HepG2 (cell line): ENCODE data around the gene RXRG. TPM values are rescaled to one million over a fixed set of nuclear protein-coding genes. Genes with fewer than 3 reads are reported as not detected.

Experiments used
- ATAC-seq: fragments of 200-7000 bp; cut with Tn5 transposase; 3 replicates; pipeline ENCODE4 v1.9.1; 2020; ENCODE audit warnings: mild to moderate bottlenecking, moderate library complexity
- BruUV-seq: library from RNA; stranded (reverse); fragments of 400-500 nt; replicated peaks from 2 replicates; lab custom pipeline; 2021; lab: Mats Ljungman, UMichigan
- CTCF ChIA-PET: fragments of 300-600 bp; formaldehyde crosslinking; extraction: SDS; loops from one replicate; lab custom pipeline; 2021; ENCODE audit warnings: low total read pairs, inconsistent platforms, low intra/inter-chr PET ratio; lab: Yijun Ruan, JAX
- POLR2A ChIA-PET: fragments of 350-600 bp; sonication (Branson Sonifier 250); formaldehyde crosslinking; loops from one replicate; lab custom pipeline; 2020; ENCODE audit warnings: antibody characterized with exemption, inconsistent platforms; lab: Yijun Ruan, JAX
- DNase-seq: peaks from one replicate; pipeline ENCODE4 v3.0.0-alpha.2; 2015; ENCODE audit warnings: low spot score
- FAIRE-seq: peaks from 3 replicates; lab custom pipeline; 2011; peaks lifted over from hg19 to GRCh38; lab: Jason Lieb, UNC
- H2AFZ ChIP-seq: one replicate; pipeline ENCODE4 v1.6.1; 2011; ENCODE audit warnings: low read length, inconsistent platforms
- H3K27ac ChIP-seq: fragments of 300-600 bp; 3 replicates; pipeline ENCODE4 v1.8.0; 2011; ENCODE audit warnings: mixed run types, mild to moderate bottlenecking, mixed read lengths, low read length, inconsistent platforms; ENCODE audit not compliant: insufficient read depth; ENCODE audit errors: extremely low read length
- H3K27me3 ChIP-seq, 2 experiments: fragments of 200-600 bp in 1 of 2; 2 replicates in 1 of 2; 3 replicates in 1 of 2; pipeline versions ENCODE4 v1.6.0 to v1.8.0; 2011; ENCODE audit warnings: low read length in 2 of 2, mild to moderate bottlenecking in 2 of 2, moderate library complexity in 2 of 2, inconsistent platforms in 1 of 2; ENCODE audit not compliant: insufficient read depth in 2 of 2, control insufficient read depth in 1 of 2
- H3K36me3 ChIP-seq, 2 experiments: fragments of 200-600 bp in 1 of 2; replicated peaks in 1 of 2; 2 replicates in 1 of 2; 3 replicates in 1 of 2; pipeline versions ENCODE4 v1.5.1 to v1.8.0; 2011; ENCODE audit warnings: low read length in 2 of 2, inconsistent platforms in 1 of 2; ENCODE audit not compliant: insufficient read depth in 2 of 2, control insufficient read depth in 1 of 2
- H3K4me1 ChIP-seq: 2 replicates; pipeline ENCODE4 v1.5.1; 2012; ENCODE audit warnings: low read length, inconsistent platforms; ENCODE audit not compliant: insufficient read depth
- H3K4me2 ChIP-seq: 2 replicates; pipeline ENCODE4 v1.6.0; 2011; ENCODE audit warnings: low read depth, low read length, inconsistent platforms
- H3K4me3 ChIP-seq, 3 experiments: fragments of 200-600 bp in 1 of 3; sonication (generic), shearing (Covaris generic) in 1 of 3; replicated peaks in 1 of 3; 2 replicates each; pipeline ENCODE4 v1.5.1; 2011 to 2016; ENCODE audit warnings: low read length in 3 of 3, inconsistent platforms in 2 of 3, low read depth in 2 of 3, mild to moderate bottlenecking in 2 of 3, control low read depth in 1 of 3, mixed read lengths in 1 of 3; ENCODE audit not compliant: insufficient read depth in 1 of 3
- H3K79me2 ChIP-seq: one replicate; pipeline ENCODE4 v1.6.1; 2011; ENCODE audit warnings: low read length, inconsistent platforms; ENCODE audit not compliant: insufficient read depth
- H3K9ac ChIP-seq: 2 replicates; pipeline ENCODE4 v1.6.0; 2011; ENCODE audit warnings: mild to moderate bottlenecking, low read depth, low read length, inconsistent platforms; ENCODE audit not compliant: insufficient read depth
- H3K9me3 ChIP-seq: 2 replicates; pipeline ENCODE4 v1.5.1; 2012; ENCODE audit warnings: mild to moderate bottlenecking, low read length
- H4K20me1 ChIP-seq: 2 replicates; pipeline ENCODE4 v1.6.0; 2011; ENCODE audit warnings: inconsistent platforms, mild to moderate bottlenecking, low read length, moderate library complexity; ENCODE audit not compliant: insufficient read depth
- AHR ChIP-seq: IDR thresholded peaks from 2 replicates; pipeline ENCODE4 v1.6.1; 2018; ENCODE audit warnings: missing genetic modification reagents, missing compliant biosample characterization
- ARHGAP35 ChIP-seq: sonication (generic); formaldehyde crosslinking; IDR thresholded peaks from 2 replicates; pipeline ENCODE4 v1.9.0; 2022; ENCODE audit warnings: mild to moderate bottlenecking, inconsistent platforms, moderate library complexity, missing genetic modification reagents, borderline replicate concordance
- HCFC1 ChIP-seq: fragments of 150-350 bp; IDR thresholded peaks from 2 replicates; pipeline ENCODE4 v1.6.1; 2014; ENCODE audit warnings: low read depth, low read length
- ZNF672 ChIP-seq: sonication (generic); formaldehyde crosslinking; IDR thresholded peaks from 2 replicates; pipeline ENCODE4 v1.8.1; 2022; ENCODE audit warnings: missing genetic modification reagents
- WGBS: methylation state at CpG from one replicate; pipeline ENCODE4 v1.1.6; 2017; ENCODE audit warnings: low lambda C conversion rate; 5-methylcytosine and 5-hydroxymethylcytosine counted together
- in situ Hi-C: cut with HindIII; loops from 2 replicates; pipeline ENCODE4 v1.10.0; 2017; ENCODE audit warnings: low pct_unique_long_range_greater_than_20kb; ENCODE audit not compliant: extremely low pct_ligation_motif_present
- intact Hi-C: fragments of 100-400 bp; cut with micrococcal nuclease; formaldehyde crosslinking; loops from one replicate; pipeline ENCODE4 v1.10.0; 2022; ENCODE audit not compliant: unreplicated experiment
- polyA plus RNA-seq, 8 experiments: library from polyadenylated mRNA; depleted of rRNA in 3 of 8; stranded (reverse) in 7 of 8; unstranded in 1 of 8; fragments of >200 nt; fragmentation: Illumina TruSeq in 4 of 8; extraction: Trizol in 4 of 8; gene quantifications; 2 replicates each; pipeline versions ENCODE4 v1.2.1 to v1.2.3, GENCODE V29; 2011 to 2016; ENCODE audit warnings: low read depth in 4 of 8, missing spikeins in 1 of 8, mixed read lengths in 1 of 8; ENCODE audit not compliant: insufficient read depth in 1 of 8
- total RNA-seq, 5 experiments: library from RNA; depleted of rRNA; stranded (reverse); fragments of >200 nt; fragmentation: Illumina TruSeq; extraction: Trizol; gene quantifications; 2 replicates each; pipeline ENCODE4 v1.2.3, GENCODE V29; 2016; ENCODE audit warnings: low read depth in 1 of 5
- TF ChIP-seq, protein P1 (sequence below): IDR thresholded peaks from 2 replicates; pipeline ENCODE4 v1.6.1; 2016; ENCODE audit warnings: low read depth
- TF ChIP-seq, protein P2 (sequence below): sonication (generic); formaldehyde crosslinking; IDR thresholded peaks from 2 replicates; pipeline ENCODE4 v1.5.0; 2020; ENCODE audit warnings: mild to moderate bottlenecking, missing genetic modification reagents

Gene RXRG
- total and polyA plus RNA-seq, 2 of the 13 experiments (the other 11 are each of a cell fraction or from before 2014, with no cell fraction given): not detected

DNA sequence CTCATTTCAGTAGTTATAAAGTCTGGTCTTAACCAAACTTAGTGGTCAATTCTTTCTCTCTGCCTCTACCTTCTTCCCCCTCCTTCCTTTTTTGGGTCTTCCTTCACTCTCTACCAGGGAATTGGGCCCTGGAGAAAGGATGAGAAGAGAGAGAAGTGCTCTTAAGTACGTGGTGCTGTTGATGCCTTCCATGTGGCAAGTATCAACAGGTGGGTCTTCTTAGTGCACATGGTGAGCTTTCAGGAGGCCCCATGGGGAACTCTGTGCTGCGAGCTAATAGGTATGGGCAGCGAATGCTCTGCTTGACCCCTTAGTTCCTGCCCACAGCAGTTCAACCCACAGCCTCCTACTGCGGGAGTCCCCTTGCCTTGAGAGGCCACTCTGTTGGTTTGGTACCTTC, 49.0 kb downstream of the RXRG start:
- no peak for ATAC-seq
- intact Hi-C loops: no loop called here
- FAIRE-seq: no peak

DNA sequence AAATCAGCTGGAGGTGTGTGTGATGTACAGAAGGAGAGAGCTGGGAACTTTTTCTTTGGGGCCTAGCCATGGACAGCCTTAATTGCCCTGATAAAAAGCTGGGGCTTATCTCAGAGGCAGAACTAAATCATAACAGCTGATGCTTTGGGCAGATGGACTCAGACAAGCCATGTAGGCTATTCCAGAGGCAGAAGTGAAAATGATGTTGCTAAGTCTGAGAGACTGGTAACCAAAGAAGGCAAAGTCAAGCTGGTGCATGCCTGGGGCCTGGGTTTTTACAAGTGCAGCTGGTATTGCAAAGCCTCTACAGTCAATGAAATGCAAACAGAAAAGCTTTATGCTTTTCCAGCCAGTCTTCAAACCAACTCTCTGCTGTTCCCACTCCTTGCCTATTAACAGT, 49.4 kb downstream of the RXRG start:
- H3K4me2 ChIP-seq: no peak overlapping the region
- CTCF ChIA-PET: no interaction called here
- no peak for FAIRE-seq

More for the DNA sequence above, 49.0 kb downstream of the RXRG start:
- Histone ChIP-seq H3K9me3 (no peaks in the 10 kb centered on the region), H2AFZ (no peak overlapping the region), H3K4me2 (no peak overlapping the region), H3K4me3 (no peak overlapping the region), H3K27me3 (no peaks in the 10 kb centered on the region), H3K4me1 (no peaks in the 10 kb centered on the region), H3K36me3 (no peaks in the 10 kb centered on the region), H4K20me1 (no peaks in the 10 kb centered on the region), H3K79me2 (no peaks in the 10 kb centered on the region), H3K9ac (no peak overlapping the region), H3K27ac (no peak overlapping the region)
- in situ Hi-C loops: no loop called here
- ChIA-PET POLR2A (no interaction called here), CTCF (no interaction called here)
- BruUV-seq: no TSS peak
- DNase-seq: no peak
- WGBS: 15% methylated on average over 1 of the region's 4 CpGs
- TF ChIP-seq, protein P1, sequence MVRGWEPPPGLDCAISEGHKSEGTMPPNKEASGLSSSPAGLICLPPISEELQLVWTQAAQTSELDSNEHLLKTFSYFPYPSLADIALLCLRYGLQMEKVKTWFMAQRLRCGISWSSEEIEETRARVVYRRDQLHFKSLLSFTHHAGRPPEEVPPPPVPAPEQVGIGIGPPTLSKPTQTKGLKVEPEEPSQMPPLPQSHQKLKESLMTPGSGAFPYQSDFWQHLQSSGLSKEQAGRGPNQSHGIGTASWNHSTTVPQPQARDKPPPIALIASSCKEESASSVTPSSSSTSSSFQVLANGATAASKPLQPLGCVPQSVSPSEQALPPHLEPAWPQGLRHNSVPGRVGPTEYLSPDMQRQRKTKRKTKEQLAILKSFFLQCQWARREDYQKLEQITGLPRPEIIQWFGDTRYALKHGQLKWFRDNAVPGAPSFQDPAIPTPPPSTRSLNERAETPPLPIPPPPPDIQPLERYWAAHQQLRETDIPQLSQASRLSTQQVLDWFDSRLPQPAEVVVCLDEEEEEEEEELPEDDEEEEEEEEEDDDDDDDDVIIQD: no peak
- TF ChIP-seq, protein P2, sequence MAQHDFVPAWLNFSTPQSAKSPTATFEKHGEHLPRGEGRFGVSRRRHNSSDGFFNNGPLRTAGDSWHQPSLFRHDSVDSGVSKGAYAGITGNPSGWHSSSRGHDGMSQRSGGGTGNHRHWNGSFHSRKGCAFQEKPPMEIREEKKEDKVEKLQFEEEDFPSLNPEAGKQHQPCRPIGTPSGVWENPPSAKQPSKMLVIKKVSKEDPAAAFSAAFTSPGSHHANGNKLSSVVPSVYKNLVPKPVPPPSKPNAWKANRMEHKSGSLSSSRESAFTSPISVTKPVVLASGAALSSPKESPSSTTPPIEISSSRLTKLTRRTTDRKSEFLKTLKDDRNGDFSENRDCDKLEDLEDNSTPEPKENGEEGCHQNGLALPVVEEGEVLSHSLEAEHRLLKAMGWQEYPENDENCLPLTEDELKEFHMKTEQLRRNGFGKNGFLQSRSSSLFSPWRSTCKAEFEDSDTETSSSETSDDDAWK: no peak
- TF ChIP-seq HCFC1 (no peak), ZNF672 (CRISPR knock-in tag) (no peak)

More for the DNA sequence above, 49.4 kb downstream of the RXRG start:
- Histone ChIP-seq H3K4me1 (no peaks in the 10 kb centered on the region), H2AFZ (no peak overlapping the region), H3K27ac (no peak overlapping the region), H3K9me3 (no peaks in the 10 kb centered on the region), H3K4me3 (no peak overlapping the region), H3K79me2 (no peaks in the 10 kb centered on the region), H3K9ac (no peak overlapping the region), H4K20me1 (no peaks in the 10 kb centered on the region), H3K27me3 (no peaks in the 10 kb centered on the region), H3K36me3 (no peaks in the 10 kb centered on the region)
- TF ChIP-seq ARHGAP35 (no peak), AHR (no peak)
- in situ Hi-C loops: no loop called here
- BruUV-seq: no TSS peak
- POLR2A ChIA-PET: no interaction called here
- no peak for DNase-seq
- intact Hi-C loops: no loop called here
- ATAC-seq: no peak
